K562 (cell line): ENCODE data around the gene SLC17A1. TPM values are rescaled to one million over a fixed set of nuclear protein-coding genes. Genes with fewer than 3 reads are reported as not detected.
A peak's percentile ranks its signal among the peaks of the same experiment; 100 is the strongest.

Experiments
- ATAC-seq: fragments of 200-7000 bp; cut with Tn5 transposase; 3 replicates; pipeline ENCODE4 v1.9.1; 2020; ENCODE audit warnings: moderate library complexity
- BruUV-seq: library from RNA; stranded (reverse); fragments of 400-500 nt; replicated peaks from 2 replicates; lab custom pipeline; 2021; lab: Mats Ljungman, UMichigan
- CTCF ChIA-PET: fragments of 300-600 bp; formaldehyde crosslinking; extraction: SDS; loops from one replicate; lab custom pipeline; 2021; ENCODE audit warnings: low intra/inter-chr PET ratio; lab: Yijun Ruan, JAX
- POLR2A ChIA-PET: fragments of 300-600, 350-650 bp; sonication (Branson Sonifier 250); formaldehyde crosslinking; extraction: SDS; loops from one replicate; lab custom pipeline; 2021; ENCODE audit warnings: antibody characterized with exemption, inconsistent platforms; lab: Yijun Ruan, JAX
- DNase-seq, 4 experiments: peaks; one replicate each; pipeline versions ENCODE4 v3.0.0 to v3.0.0-alpha.2; 2011 to 2018; ENCODE audit warnings: low spot score in 3 of 4, mixed read lengths in 3 of 4; ENCODE audit errors: extremely low read depth in 1 of 4
- FAIRE-seq: peaks from 2 replicates; lab custom pipeline; 2011; peaks lifted over from hg19 to GRCh38; lab: Jason Lieb, UNC
- H2AFZ ChIP-seq: 2 replicates; pipeline ENCODE4 v1.6.0; 2011; ENCODE audit warnings: low read depth, low read length, control low read depth, inconsistent platforms
- H3K27ac ChIP-seq: fragments of 200-600 bp; 3 replicates; pipeline ENCODE4 v1.8.0; 2011; ENCODE audit warnings: low read depth, mild to moderate bottlenecking, control low read depth, inconsistent platforms, low read length, moderate library complexity, mixed read lengths; ENCODE audit errors: extremely low read depth
- H3K27me3 ChIP-seq, 2 experiments: fragments of 300-600 bp in 1 of 2; 2 replicates in 1 of 2; 3 replicates in 1 of 2; pipeline versions ENCODE4 v1.6.0 to v1.8.0; 2011; ENCODE audit warnings: inconsistent platforms in 2 of 2, low read length in 2 of 2, mild to moderate bottlenecking in 1 of 2, mixed read lengths in 1 of 2, moderate library complexity in 1 of 2; ENCODE audit not compliant: control insufficient read depth in 2 of 2, insufficient read depth in 2 of 2
- H3K36me3 ChIP-seq: fragments of 300-600 bp; 3 replicates; pipeline ENCODE4 v1.8.0; 2011; ENCODE audit warnings: mild to moderate bottlenecking, low read length, inconsistent platforms; ENCODE audit not compliant: control insufficient read depth, insufficient read depth
- H3K4me1 ChIP-seq, 2 experiments: fragments of 200-600 bp in 1 of 2; replicated peaks in 1 of 2; 2 replicates in 1 of 2; 3 replicates in 1 of 2; pipeline versions ENCODE4 v1.5.1 to v1.8.0; 2011; ENCODE audit warnings: inconsistent platforms in 2 of 2, low read length in 2 of 2, mild to moderate bottlenecking in 1 of 2, mixed read lengths in 1 of 2, moderate library complexity in 1 of 2; ENCODE audit not compliant: control insufficient read depth in 2 of 2, insufficient read depth in 2 of 2
- H3K4me2 ChIP-seq: 2 replicates; pipeline ENCODE4 v1.6.1; 2011; ENCODE audit warnings: low read length, control low read depth, inconsistent platforms, mixed read lengths; ENCODE audit not compliant: insufficient read depth
- H3K4me3 ChIP-seq: fragments of 200-600 bp; sonication (generic), shearing (Covaris generic); 2 replicates; pipeline ENCODE4 v1.5.1; 2016; ENCODE audit warnings: control low read depth, inconsistent platforms
- H3K79me2 ChIP-seq: fragments of 200-600 bp; 3 replicates; pipeline ENCODE4 v1.8.0; 2011; ENCODE audit warnings: low read length, inconsistent platforms; ENCODE audit not compliant: control insufficient read depth, insufficient read depth
- H3K9ac ChIP-seq, 2 experiments: 2 replicates each; pipeline versions ENCODE4 v1.6.0 to v1.6.1; 2011; ENCODE audit warnings: low read depth in 2 of 2, low read length in 2 of 2, control low read depth in 1 of 2, inconsistent platforms in 1 of 2, mild to moderate bottlenecking in 1 of 2, mixed read lengths in 1 of 2; ENCODE audit not compliant: insufficient read depth in 1 of 2
- H3K9me1 ChIP-seq: one replicate; pipeline ENCODE4 v1.6.0; 2011; ENCODE audit warnings: inconsistent platforms, mild to moderate bottlenecking, low read length, moderate library complexity; ENCODE audit not compliant: control insufficient read depth, insufficient read depth
- H3K9me3 ChIP-seq: replicated peaks from 2 replicates; pipeline ENCODE4 v1.5.1; 2011; ENCODE audit warnings: low read depth, low read length, inconsistent platforms; ENCODE audit not compliant: control insufficient read depth, insufficient read depth
- H4K20me1 ChIP-seq: replicated peaks from 2 replicates; pipeline ENCODE4 v1.6.1; 2011; ENCODE audit warnings: low read length, inconsistent platforms, mixed read lengths; ENCODE audit not compliant: control insufficient read depth, insufficient read depth
- CBX8 ChIP-seq: fragments of 200-600 bp; sonication (generic); IDR thresholded peaks from 2 replicates; pipeline ENCODE4 v1.6.1; 2012; ENCODE audit warnings: borderline replicate concordance, mixed run types, low read depth, mild to moderate bottlenecking, moderate library complexity, mixed read lengths, low read length, control low read depth, inconsistent platforms; ENCODE audit not compliant: poor library complexity, severe bottlenecking; ENCODE audit errors: extremely low read depth
- CCNT2 ChIP-seq: IDR thresholded peaks from 2 replicates; pipeline ENCODE4 v1.6.1; 2011; ENCODE audit warnings: borderline replicate concordance, low read depth, mild to moderate bottlenecking, moderate library complexity, mixed read lengths, low read length; ENCODE audit not compliant: insufficient read length; ENCODE audit errors: extremely low read depth
- IRF2 ChIP-seq: sonication (generic); formaldehyde crosslinking; IDR thresholded peaks from 2 replicates; pipeline ENCODE4 v1.8.1; 2022; ENCODE audit warnings: mild to moderate bottlenecking, missing genetic modification reagents
- NR2F6 ChIP-seq: fragments of 450-650 bp; formaldehyde crosslinking; IDR thresholded peaks from 2 replicates; pipeline ENCODE4 v1.4.0; 2020; ENCODE audit warnings: mild to moderate bottlenecking
- TRIM24 ChIP-seq, 2 experiments: fragments of 450-650 bp; IDR thresholded peaks; 2 replicates each; pipeline ENCODE4 v1.6.1; 2016
- WHSC1 ChIP-seq: IDR thresholded peaks from one replicate; pipeline ENCODE4 v1.6.1; 2012; ENCODE audit warnings: low read length, control low read depth, inconsistent platforms
- ZFP30 ChIP-seq: fragments of 250-450 bp; sonication (Bioruptor Pico); IDR thresholded peaks from 2 replicates; pipeline ENCODE4 v1.8.0; 2022; ENCODE audit warnings: moderate library complexity, mild to moderate bottlenecking, inconsistent platforms, borderline replicate concordance
- ZNF253 ChIP-seq: fragments of 250-450 bp; sonication (Bioruptor Pico); conservative IDR thresholded peaks from 2 replicates; pipeline ENCODE4 v1.6.1; 2021; ENCODE audit warnings: mild to moderate bottlenecking
- ZNF586 ChIP-seq: fragments of 450-650 bp; formaldehyde crosslinking; conservative IDR thresholded peaks from 2 replicates; pipeline ENCODE4 v1.4.0; 2020; ENCODE audit warnings: mild to moderate bottlenecking, moderate library complexity
- ZNF668 ChIP-seq: fragments of 250-450 bp; sonication (Bioruptor Pico); IDR thresholded peaks from 2 replicates; pipeline ENCODE4 v1.8.0; 2022; ENCODE audit warnings: mild to moderate bottlenecking, inconsistent platforms
- WGBS: fragments of 100-300 bp; shearing (Covaris generic); methylation state at CpG from one replicate; pipeline ENCODE4 v1.1.6; 2016; ENCODE audit warnings: low coverage, mixed read lengths; ENCODE audit not compliant: insufficient coverage; ENCODE audit errors: missing lambda C conversion rate; 5-methylcytosine and 5-hydroxymethylcytosine counted together
- in situ Hi-C: fragments of 300-500 bp; cut with MboI; formaldehyde crosslinking; loops from 4 replicates; pipeline ENCODE4 v1.15.0; 2018; ENCODE audit warnings: inconsistent platforms, mixed read lengths
- intact Hi-C: fragments of 100-400 bp; cut with micrococcal nuclease; formaldehyde crosslinking; loops from 2 replicates; pipeline ENCODE4 v1.14.2; 2022
- polyA plus RNA-seq, 8 experiments: library from polyadenylated mRNA; depleted of rRNA in 4 of 8; stranded (reverse) in 5 of 8; unstranded in 3 of 8; fragments of >200 nt; fragmentation: Nextera tagmentation in 2 of 8; fragmentation: Illumina TruSeq in 1 of 8; extraction: Ambion mirVana in 2 of 8; extraction: Trizol in 1 of 8; gene quantifications; 2 replicates each; pipeline versions ENCODE4 v1.2.1 to v1.2.3, GENCODE V29; 2011 to 2014; ENCODE audit warnings: inconsistent platforms in 1 of 8, missing spikeins in 1 of 8
- total RNA-seq, 7 experiments: library from RNA; depleted of rRNA in 6 of 7; stranded (reverse); fragments of >200 nt in 6 of 7; fragmentation: Illumina TruSeq in 2 of 7; extraction: Trizol in 2 of 7; gene quantifications; 2 replicates each; pipeline versions ENCODE4 v1.2.1 to v1.2.3, GENCODE V29; 2011 to 2021; ENCODE audit warnings: low replicate concordance in 1 of 7
- TF ChIP-seq, protein P1 (sequence below): fragments of 250-450 bp; sonication (Bioruptor Pico); IDR thresholded peaks from 2 replicates; pipeline ENCODE4 v1.4.0; 2020

The SLC17A1 gene
- total and polyA plus RNA-seq, 9 of the 15 experiments (the other 6 are each of a cell fraction or from before 2014, with no cell fraction given) = not detected

GRCh38 chr6:25863360-25863759 is 31.5 kb upstream of the SLC17A1 start:
- in situ Hi-C loops (no loop called here), intact Hi-C loops (no loop called here)
- Histone ChIP-seq H3K9ac (no peak overlapping the region), H4K20me1 (no peaks in the 10 kb centered on the region), H3K4me1 (peaks cover 0 to 14% of the 10 kb centered on the region in 2 experiments; a peak in 3 of 5 replicates), H3K79me2 (no peaks in the 10 kb centered on the region), H3K4me3 (no peak overlapping the region), H3K9me1 (no peaks in the 10 kb centered on the region), H3K4me2 (no peak overlapping the region), H3K27ac (no peak overlapping the region), H3K9me3 (no peaks in the 10 kb centered on the region), H3K36me3 (no peaks in the 10 kb centered on the region), H2AFZ (no peak overlapping the region), H3K27me3 (no peaks in the 10 kb centered on the region)
- ChIA-PET CTCF (interaction anchor here (0.5 kb wide), 1 partner anchor 29 kb away, joined by 4 read pairs; no protein-coding TSS in a partner anchor), POLR2A (no interaction called here)
- DNase-seq (no peak), FAIRE-seq (no peak), ATAC-seq (no peak)
- 10% methylated on average over 2 of the region's 2 CpGs for WGBS
- BruUV-seq = no TSS peak
- no peak for TF ChIP-seq NR2F6 (CRISPR knock-in tag)

DNA sequence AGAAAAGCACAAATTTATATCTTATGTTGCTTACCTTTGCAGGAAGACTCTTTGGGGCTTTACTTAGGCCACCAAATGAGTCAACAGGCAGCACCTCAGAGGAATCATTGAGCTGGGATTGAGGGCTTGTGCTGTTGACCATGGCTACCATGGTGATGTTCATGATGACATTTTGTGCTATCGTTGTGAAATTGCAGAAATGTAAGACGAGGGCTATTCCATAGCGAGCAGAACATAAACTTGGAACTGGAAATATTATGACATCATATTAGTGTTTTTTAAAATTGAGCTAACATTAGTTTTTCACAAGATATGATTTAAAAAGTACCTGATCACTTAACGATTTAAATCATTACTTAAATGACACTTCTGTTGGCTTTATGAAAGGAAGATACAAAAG is 30.3 kb upstream of the SLC17A1 start:
- Histone ChIP-seq H3K27me3 (no peaks in the 10 kb centered on the region), H4K20me1 (no peaks in the 10 kb centered on the region), H3K79me2 (no peaks in the 10 kb centered on the region), H3K9me1 (no peaks in the 10 kb centered on the region), H3K4me3 (no peak overlapping the region), H3K4me1 (peaks cover 0 to 14% of the 10 kb centered on the region in 2 experiments; a peak in 3 of 5 replicates), H3K4me2 (no peak overlapping the region), H3K9ac (no peak overlapping the region), H3K27ac (no peak overlapping the region), H3K9me3 (no peaks in the 10 kb centered on the region), H3K36me3 (no peaks in the 10 kb centered on the region), H2AFZ (no peak overlapping the region)
- in situ Hi-C loops (no loop called here), intact Hi-C loops (no loop called here)
- ChIA-PET POLR2A (interaction anchor here (1.0 kb wide), 1 partner anchor 10 kb away, joined by 3 read pairs; no protein-coding TSS in a partner anchor), CTCF (no interaction called here)
- FAIRE-seq (peak; percentile 37), ATAC-seq (no peak), DNase-seq (no peak)
- no TSS peak for BruUV-seq
- WGBS = 7% methylated on average over 4 of the region's 4 CpGs
- TF ChIP-seq IRF2 (CRISPR knock-in tag) (no peak), TRIM24 (IDR thresholded peaks at IDR 0.05) (peak in 1 of 2 experiments; percentile 18; a peak in 1 of 4 replicates), ZNF586 (CRISPR knock-in tag) (no peak), WHSC1 (no peak), CCNT2 (no peak), ZNF253 (CRISPR knock-in tag) (no peak), CBX8 (no peak), ZNF668 (CRISPR knock-in tag) (no peak), ZFP30 (CRISPR knock-in tag) (no peak)
- TF ChIP-seq, protein P1, sequence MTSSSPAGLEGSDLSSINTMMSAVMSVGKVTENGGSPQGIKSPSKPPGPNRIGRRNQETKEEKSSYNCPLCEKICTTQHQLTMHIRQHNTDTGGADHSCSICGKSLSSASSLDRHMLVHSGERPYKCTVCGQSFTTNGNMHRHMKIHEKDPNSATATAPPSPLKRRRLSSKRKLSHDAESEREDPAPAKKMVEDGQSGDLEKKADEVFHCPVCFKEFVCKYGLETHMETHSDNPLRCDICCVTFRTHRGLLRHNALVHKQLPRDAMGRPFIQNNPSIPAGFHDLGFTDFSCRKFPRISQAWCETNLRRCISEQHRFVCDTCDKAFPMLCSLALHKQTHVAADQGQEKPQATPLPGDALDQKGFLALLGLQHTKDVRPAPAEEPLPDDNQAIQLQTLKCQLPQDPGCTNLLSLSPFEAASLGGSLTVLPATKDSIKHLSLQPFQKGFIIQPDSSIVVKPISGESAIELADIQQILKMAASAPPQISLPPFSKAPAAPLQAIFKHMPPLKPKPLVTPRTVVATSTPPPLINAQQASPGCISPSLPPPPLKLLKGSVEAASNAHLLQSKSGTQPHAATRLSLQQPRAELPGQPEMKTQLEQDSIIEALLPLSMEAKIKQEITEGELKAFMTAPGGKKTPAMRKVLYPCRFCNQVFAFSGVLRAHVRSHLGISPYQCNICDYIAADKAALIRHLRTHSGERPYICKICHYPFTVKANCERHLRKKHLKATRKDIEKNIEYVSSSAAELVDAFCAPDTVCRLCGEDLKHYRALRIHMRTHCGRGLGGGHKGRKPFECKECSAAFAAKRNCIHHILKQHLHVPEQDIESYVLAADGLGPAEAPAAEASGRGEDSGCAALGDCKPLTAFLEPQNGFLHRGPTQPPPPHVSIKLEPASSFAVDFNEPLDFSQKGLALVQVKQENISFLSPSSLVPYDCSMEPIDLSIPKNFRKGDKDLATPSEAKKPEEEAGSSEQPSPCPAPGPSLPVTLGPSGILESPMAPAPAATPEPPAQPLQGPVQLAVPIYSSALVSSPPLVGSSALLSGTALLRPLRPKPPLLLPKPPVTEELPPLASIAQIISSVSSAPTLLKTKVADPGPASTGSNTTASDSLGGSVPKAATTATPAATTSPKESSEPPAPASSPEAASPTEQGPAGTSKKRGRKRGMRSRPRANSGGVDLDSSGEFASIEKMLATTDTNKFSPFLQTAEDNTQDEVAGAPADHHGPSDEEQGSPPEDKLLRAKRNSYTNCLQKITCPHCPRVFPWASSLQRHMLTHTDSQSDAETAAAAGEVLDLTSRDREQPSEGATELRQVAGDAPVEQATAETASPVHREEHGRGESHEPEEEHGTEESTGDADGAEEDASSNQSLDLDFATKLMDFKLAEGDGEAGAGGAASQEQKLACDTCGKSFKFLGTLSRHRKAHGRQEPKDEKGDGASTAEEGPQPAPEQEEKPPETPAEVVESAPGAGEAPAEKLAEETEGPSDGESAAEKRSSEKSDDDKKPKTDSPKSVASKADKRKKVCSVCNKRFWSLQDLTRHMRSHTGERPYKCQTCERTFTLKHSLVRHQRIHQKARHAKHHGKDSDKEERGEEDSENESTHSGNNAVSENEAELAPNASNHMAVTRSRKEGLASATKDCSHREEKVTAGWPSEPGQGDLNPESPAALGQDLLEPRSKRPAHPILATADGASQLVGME (CRISPR knock-in tag) = no peak
